Sciatic nerve (tissue), 2 donors: ENCODE measurements around the gene SCD5. TPM values are rescaled to one million over a fixed set of nuclear protein-coding genes. Genes with fewer than 3 reads are reported as not detected.

Experiments used
- ATAC-seq: fragments of 200-7000 bp; cut with Tn5 transposase; one replicate; pipeline ENCODE4 v1.9.1; 2020; ENCODE audit warnings: mild to moderate bottlenecking, moderate library complexity
- DNase-seq: peaks from one replicate; pipeline ENCODE4 v3.0.0-alpha.2; 2020; ENCODE audit warnings: low spot score
- intact Hi-C: fragments of 100-400 bp; cut with DNase I; formaldehyde crosslinking; loops from one replicate; pipeline ENCODE4 v1.14.2; 2022
- total RNA-seq: library from RNA; stranded (reverse); fragmentation: NEBNext Ultra II Directional; extraction: Animal tissue kit (Norgen Biotek cat#: 25700); gene quantifications from one replicate; pipeline ENCODE4 v1.2.1, GENCODE V29; 2021
- donor health status: DM: no; HTN: no; CAD: no.
- donor health status: DM: no; HTN: no; CAD: no.

The SCD5 gene
- total RNA-seq, 1 donor from 2014 or later, result 50.6 TPM

- DNase-seq (no peak), ATAC-seq (peak; percentile 24)
- intact Hi-C loops, result no loop called here
These were observed 648 bp upstream of the SCD5 start for GRCh38 chr4:82799006-82799881.

DNA sequence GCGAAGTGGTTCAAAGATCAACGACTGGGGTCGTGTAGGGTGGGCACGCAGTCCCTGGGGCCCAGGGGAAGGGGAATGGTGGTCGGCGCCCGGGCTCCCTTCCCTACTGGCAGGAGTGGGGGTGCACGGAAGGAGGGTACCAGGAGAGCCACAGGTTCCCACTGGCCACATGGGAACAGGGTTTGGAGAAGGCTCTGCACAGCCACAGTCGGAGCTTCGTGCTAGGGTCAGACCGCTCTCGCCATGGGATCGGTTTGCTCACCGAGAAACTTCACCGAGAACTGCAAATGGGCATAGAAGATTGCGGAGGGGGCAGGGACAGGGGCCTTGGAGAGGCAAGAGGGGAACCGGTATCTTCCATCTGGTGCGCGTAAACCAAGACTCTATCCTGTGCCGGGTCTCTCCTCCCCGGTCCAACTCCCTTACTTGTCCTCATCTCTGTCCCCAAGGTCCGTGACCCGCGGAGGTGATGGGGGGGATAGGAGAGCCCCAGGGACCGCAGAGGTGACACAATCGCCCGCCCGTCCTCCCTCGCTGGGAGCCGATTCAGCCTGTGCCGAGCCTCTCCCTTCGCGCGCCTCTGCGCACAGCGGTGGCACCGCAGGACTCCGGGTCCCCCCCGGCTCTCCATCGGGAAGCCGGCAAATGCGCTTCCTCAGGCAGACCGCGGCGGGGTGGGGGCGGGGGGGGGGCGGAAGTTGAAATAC lies 1.0 kb downstream of the SCD5 start:
- ATAC-seq, result peak; percentile 25
- intact Hi-C loops, result no loop called here
- DNase-seq, result peak; percentile 66

GRCh38 chr4:82797040-82797404 lies 1.6 kb downstream of the SCD5 start:
- DNase-seq (no peak), ATAC-seq (peak; percentile 8)
- intact Hi-C loops, result no loop called here

GRCh38 chr4:82792912-82793649 lies 5.5 kb downstream of the SCD5 start:
- ATAC-seq (no peak), DNase-seq (no peak)
- intact Hi-C loops, result no loop called here

DNA sequence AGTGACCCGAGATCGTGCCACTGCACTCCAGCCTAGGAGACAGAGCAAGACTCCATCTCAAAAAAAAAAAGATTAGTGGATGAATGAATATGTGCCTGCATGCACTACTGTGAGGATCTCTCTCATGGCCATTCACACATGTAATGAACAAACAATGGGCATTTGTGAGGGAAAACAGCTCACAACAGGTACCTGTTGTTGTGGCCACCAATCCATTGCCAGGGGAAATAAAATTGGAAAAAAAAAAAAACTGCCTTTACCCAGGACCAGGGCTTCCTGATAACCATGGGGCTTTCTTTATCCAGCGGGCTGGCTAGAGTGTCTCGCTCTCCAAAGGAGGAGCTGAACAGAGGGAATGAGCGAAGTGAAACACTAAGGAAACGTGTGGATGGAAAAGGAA lies 7.4 kb downstream of the SCD5 start:
- ATAC-seq (no peak), DNase-seq (no peak)
- intact Hi-C loops, result no loop called here

- intact Hi-C loops, result no loop called here
- DNase-seq (no peak), ATAC-seq (peak; percentile 16)
These were observed 8.4 kb downstream of the SCD5 start for GRCh38 chr4:82790060-82790660.

- peak; percentile 20 for ATAC-seq
- intact Hi-C loops, result no loop called here
- DNase-seq, result no peak
These were observed 9.4 kb downstream of the SCD5 start for GRCh38 chr4:82789025-82789776.

GRCh38 chr4:82787342-82787741 lies 11.3 kb downstream of the SCD5 start:
- intact Hi-C loops, result no loop called here
- no peak for DNase-seq
- ATAC-seq, result peak; percentile 17

GRCh38 chr4:82786828-82787227 lies 11.8 kb downstream of the SCD5 start:
- DNase-seq (no peak), ATAC-seq (no peak)
- intact Hi-C loops, result no loop called here

DNA sequence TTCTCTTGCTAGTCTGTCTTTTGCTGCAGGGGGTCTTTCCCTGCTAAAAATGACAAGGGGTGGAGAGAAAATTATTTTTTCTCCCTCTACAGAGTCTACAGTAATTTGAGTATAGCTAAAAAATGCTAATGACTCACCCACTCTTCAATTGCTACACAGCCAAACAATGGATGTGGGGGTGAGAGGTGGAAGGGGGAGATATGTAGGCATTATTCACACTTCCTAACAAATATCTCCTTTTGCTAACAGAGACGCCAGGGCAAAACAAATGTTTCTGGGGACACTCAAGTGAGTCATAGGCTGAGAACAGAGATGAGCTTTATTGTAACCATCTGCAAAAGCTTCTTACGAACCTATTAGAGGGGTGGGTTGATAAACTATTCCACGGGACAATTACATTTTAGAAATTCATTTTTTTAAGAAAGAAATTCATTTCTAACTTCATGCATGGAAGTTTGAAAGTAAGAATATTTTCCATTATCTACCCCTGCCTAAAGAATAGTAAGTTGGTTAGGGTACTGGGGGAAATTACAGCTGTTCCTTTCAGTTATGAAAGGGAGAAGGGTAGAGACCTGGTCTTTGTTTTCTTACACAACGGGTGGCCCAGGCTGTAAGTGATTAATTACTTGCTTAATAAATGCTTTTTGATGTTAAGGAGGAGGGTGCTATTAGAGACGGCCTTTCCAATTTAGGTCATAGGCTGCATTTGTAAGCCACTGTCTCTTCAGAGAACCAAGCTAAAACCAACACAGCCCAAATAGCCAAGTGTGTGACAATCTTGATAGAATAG lies 12.8 kb downstream of the SCD5 start:
- ATAC-seq, result no peak
- intact Hi-C loops, result no loop called here
- DNase-seq, result no peak

- DNase-seq, result no peak
- intact Hi-C loops, result no loop called here
- ATAC-seq, result no peak
These were observed 13.7 kb downstream of the SCD5 start for GRCh38 chr4:82784681-82785610.

DNA sequence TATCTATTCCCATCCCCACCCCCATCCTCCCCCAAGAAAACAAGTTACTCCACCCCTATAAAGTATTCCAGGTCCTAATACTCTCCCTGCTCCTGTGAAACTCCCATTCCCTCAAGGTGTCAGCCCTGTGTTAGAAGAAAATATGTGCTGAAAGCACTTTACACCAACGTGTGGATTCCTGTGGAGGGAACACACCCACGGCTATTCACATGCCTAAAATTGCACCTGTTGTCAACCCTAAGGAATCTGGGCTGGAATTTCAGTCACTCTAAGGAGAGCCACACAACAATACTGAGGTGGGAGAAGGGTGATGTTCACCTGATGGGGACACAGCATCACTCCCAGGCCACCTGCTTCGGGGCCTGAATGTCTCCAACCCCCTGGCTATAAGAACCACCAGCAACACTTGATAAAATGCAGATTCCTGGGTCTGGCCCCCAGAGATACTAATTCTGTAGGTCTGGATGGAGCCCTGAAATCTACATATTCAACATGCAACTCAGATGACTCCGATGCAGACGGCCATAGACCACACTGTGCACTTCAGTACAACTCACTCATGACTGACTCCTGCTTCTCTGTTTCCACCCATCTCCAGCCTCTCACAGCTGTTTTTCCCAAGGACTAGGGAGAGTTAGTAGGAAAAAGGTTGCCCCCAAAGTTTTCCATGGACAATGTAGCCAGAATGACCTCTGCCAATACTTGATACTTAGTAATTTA lies 15.8 kb downstream of the SCD5 start:
- intact Hi-C loops, result no loop called here
- DNase-seq (no peak), ATAC-seq (no peak)

DNA sequence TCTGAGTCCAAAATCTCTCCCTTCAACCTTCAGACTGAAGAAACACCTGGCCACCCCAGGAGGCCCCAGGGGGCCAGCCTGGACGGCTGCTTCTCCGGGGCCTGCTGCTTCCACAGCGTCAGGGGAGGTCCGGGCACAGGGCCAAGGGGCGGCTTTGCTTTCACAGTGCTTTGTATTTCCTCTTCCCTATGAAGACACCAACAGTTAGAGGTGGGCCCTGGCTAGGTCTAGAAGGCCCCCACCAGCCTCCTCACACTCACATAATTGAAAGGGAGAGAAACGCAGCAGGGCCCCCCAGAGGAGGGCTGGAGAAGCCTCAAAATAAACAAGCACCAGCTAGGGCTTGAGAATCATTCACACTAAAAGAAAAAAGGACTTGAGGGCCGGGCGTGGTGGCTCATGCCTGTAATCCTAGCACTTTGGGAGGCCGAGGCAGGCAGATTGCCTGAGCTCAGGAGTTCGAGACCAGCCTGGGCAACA lies 17.8 kb downstream of the SCD5 start:
- intact Hi-C loops, result no loop called here
- DNase-seq, result peak; percentile 93
- peak; percentile 92 for ATAC-seq

DNA sequence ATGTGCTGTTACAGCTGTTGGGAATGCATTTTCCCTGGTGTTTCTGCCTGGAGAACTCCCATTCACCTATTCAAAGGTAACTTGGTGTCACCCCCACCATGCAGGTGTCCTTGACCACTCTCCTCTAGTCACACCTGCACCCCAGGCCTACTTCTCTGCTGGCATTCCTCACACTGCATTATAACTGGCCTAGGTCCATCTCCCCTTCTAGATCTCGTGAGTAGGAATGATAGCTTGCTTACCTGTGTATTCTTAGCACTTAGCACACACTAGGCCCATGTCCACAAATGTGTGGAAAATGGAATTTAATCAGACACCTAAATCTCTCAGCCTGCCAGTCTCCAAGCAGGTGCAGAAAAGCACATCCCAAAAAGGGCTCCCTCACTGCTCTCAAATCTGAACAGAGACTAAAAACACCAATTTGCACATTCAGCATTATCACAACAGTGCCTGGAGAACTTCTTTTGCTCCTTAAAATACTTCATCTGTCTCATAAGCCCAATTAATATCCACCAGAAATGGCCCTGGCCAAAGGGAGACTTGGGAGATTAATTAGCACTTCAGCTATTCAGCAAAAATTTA lies 18.3 kb downstream of the SCD5 start:
- ATAC-seq, result peak; percentile 44
- intact Hi-C loops, result no loop called here
- no peak for DNase-seq

DNA sequence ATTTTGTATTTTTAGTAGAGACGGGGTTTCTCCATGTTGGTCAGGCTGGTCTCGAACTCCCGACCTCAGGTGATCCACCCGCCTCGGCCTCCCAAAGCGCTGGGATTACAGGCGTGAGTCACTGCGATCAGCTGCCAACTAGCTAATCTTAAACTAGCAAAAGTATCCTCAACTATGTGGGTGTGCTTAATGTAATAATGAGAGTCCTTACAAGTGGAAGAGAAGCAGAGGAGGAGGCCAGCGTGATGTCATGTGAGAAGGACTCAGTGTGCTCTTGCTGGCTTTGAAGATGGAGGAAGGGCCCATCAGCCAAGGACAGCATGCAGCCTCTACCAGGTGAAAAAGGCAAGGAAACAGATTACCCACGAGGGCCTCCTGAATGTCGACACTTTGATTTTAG lies 19.6 kb downstream of the SCD5 start:
- intact Hi-C loops, result no loop called here
- DNase-seq (no peak), ATAC-seq (no peak)
